GM18867 (cell line): ENCODE measurements around the gene RNASE2.
"Not testable (repeated sequence)": the region's sequence is repeated elsewhere in the genome, so short reads cannot be mapped to it uniquely, and the experiment has no call there.

ENCODE experiments used
- ATAC-seq: cut with Tn5 transposase; IDR thresholded peaks from one replicate; pipeline ENCODE4 v1.9.1; 2021; ENCODE audit warnings: mild to moderate bottlenecking, moderate library complexity; ENCODE audit not compliant: unreplicated experiment

RNASE2 gene

DNA sequence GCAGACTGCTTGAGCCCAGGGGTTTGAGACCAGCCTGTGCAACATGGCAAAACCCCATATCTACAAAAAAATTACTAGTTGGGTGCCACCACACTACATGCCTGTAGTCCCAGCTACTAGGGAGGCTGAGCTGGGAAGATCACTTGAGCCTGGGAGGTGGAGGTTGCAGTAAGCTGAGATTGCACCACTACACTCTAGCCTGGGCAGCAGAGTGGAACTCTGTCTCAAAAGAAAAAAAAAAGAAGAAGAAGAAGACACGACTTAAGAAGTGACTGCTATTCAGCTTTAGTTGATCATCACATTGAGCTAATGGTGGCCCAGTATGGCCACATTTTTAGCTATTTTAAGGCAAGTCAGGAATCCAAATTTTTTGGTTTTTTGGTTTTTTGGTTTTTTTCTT lies 25.6 kb downstream of the RNASE2 start:
- ATAC-seq = no peak

DNA sequence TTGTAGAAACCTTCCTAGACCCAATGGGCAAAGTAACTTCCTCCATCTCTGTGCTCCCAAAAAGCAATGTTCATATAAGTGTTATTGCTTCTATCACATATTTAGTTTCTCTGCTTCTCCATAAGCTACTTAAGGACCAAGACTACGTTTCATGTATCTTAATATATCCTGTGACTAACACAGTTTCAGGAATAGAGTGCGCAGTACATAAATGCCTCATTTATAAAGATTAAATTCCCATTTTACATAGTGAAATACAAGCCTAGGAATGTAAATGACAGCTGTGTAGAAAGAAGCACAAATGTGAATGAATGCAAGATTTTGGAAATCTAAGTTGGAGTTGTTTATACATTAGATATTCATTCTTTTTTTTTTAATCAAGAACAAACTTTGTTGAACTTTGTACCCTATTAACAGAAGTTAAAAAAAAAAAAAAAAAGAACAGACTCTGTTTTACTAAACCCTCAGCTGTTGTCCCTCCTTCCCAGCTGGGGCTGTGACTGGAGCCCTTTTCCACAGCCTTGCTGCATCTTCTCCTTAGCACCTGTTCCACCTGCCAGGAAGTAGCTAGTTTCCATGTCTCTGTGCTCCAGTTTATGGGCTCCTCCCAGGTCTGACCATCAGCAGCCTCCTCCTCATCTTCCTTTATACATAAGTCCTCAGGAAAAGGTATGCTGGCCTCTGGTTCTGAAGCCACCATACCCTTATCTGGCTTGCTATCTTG lies 27.5 kb downstream of the RNASE2 start:
- ATAC-seq = no peak

DNA sequence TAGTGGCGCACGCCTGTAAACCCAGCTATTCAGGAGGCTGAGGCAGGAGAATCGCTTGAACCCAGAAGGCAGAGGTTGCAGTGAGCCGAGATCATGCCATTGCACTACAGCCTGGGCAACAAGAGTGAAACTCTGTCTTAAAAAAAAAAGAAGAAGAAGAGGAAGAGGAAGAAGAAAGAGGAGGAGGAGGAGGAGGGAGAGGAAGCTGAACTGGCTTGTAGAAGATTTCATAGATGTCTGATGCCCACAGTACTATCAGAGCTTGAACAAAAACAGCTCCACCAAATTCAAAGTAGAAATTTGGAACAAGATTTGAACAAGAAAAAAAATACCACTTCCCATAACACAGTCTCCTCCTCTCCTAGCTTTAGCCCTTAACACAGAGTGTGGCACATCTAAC lies 30.4 kb downstream of the RNASE2 start:
- not testable (repeated sequence) for ATAC-seq

DNA sequence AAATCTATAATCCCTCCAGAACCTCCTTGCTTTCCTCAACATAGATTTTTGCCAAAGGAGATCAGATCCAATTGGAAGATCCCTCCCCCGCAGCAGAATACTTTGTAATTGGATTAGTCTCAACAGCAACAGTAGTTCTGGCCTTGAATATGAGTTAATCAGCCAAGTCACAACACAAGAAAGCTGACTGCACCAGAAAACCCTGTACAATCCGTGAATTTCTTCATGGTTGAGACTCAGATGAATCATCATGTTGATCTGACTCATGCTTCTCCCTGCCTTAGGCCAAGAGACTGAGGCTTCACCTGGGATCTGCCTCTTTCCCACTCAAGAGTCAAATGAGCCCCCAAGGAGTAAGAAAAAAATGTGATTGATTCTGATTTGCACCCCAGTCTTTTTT lies 31.5 kb downstream of the RNASE2 start:
- no peak for ATAC-seq

DNA sequence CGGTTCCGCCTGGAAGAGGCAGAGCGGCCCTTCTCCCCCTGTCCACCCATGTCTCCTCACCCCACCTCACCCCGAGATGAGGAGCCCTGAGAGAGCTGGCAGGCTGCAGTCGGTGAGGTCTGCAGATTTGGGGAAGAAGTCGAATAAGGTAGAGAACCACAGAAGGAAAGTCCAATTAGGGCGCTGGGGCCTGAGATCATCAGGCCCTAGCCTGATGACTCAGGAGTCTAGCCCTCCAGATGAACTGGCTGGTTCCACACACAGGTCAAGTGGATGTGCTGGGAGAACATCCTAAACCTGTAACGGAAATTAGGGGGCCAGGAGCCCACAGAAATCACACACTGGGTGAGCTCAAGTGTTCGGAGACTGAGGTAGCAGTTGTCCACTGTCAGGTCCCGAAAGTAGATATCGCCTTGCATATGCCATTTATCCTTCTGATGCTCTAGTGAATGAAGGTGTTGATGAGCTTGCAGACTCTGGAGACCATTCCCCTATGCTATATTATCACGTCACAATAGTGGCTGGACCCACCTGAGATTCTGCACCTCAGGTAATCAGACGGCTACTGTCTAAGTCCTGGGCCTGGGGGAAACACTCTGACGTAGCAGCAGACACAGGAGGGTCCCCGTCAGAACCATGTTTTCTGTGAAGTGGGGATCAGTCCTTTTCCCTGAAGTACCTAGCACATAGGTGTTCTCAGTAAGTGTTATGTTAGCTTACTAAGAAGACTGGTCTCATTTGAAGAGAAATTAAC lies 33.6 kb downstream of the RNASE2 start:
- no peak for ATAC-seq

DNA sequence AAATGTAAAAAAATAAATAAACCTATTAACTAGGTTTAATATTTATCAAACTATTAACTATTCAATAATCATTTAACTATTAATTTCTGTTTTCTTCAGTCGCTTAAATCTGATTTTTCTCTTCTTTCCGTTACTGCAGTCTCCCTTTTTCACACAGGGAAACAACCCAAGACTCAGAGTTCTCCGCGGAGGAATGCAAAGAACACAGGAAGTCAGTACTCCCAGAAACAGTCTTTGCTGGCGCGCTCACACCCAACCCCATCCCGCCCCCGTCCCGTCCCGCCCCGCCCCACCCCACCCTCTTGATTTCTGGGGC lies 34.1 kb downstream of the RNASE2 start:
- ATAC-seq = no peak

DNA sequence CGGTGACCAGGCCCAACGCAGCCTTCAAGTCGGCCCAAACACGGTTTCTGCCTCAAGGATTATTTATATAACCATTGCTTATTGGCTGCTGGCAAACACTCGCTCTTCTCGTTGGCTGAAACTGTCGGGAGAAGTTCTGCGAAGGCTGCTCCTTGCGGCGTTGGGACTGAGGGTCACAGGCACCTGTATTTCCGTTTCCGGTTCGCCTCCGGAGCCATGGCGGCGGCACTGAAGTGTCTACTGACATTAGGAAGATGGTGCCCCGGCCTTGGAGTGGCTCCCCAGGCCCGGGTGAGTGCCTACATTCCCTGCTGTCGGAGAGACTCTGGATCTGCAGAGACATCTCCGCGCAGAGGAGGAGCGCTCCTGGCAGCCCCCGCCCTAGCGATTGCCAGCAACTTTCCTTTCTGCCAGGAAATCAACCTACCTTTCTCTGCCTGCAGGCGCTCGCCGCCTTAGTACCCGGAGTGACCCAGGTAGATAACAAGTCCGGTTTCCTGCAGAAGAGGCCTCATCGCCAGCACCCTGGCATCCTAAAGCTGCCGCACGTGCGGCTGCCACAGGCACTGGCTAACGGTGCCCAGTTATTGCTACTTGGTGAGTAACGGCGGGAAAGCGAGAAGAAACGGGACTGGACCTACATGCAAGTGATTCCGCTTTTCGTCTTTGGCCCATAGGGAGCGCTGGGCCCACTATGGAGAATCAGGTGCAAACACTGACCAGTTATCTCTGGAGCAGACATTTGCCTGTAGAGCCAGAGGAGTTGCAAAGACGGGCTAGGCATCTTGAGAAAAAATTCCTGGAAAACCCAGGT lies 34.7 kb downstream of the RNASE2 start, which contains the start of gene METTL17:
Gene METTL17, plus strand, starts transcription at position 194 of the 814 bp plus-strand sequence. Its CDS starts 23 bp downstream, at position 217.
- peak; percentile 94 for ATAC-seq

DNA sequence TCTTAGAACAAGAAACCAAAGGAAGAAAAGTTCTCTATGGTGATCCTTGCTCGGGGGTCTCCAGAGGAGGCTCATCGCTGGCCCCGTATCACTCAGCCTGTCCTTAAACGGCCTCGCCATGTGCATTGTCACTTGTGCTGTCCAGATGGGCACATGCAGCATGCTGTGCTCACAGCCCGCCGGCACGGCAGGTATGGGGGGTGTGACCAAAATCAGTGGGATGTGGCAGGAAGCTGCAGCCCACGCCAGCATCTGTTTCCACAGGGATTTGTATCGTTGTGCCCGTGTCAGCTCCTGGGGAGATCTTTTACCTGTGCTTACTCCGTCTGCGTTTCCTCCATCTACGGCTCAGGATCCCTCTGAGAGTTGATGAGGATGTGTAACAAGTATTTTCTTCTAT lies 41.2 kb downstream of the RNASE2 start:
- ATAC-seq = no peak

DNA sequence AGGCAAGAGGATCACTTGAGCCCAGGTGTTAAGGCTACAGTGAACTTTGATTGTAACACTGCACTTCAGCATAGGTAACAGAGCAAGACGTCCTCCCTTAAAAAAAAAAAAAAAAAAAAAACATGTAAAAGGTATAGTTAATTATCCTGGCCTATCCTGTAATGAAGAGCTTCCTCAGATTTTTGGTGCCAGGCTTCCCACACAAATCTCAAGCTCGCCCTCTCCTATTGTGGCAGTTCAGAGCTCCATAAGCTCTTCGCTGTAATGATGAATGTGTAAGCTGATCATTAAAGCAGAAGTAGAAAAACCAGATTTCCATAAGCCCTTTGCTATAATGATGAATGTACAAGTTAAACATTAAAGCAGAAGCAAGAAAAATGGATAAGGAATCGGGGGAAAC lies 41.8 kb downstream of the RNASE2 start:
- no peak for ATAC-seq

DNA sequence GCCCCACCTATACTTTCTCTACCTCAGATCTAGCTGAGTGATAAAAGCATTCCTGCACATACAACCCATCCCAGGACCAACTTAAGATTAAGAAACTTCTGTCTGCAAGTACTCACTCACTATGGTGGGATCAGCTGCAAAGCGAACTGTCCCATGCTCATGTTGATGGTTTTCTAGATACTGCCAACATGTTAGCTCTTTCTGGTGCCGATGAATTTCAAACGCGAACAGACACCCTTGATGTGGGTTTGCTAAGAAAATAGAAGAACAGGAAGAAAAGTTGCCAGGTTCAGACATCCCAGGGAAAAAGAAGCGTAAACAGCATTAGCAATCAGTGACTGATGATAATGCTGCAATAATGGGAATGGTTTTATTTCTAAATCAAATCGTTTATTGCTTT lies 42.3 kb downstream of the RNASE2 start:
- no peak for ATAC-seq

DNA sequence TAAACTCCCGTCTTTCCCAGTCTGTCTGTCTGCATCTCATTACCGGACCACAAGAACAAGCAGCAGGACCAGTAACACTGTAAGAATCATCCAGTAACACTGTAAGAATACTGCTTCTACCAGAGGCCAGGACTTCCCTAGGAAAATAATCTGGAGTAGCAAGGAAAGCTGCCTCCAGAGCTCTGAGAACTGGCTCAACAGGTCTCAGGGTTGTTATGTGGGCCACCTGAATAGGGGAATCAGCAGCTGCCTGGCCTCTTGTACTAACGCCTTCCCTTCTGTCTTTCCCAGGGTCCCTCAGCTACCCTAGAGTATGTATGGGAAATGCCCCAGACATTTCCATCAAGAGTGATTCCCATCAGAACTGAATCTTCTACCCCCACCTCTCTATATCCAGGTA lies 42.9 kb downstream of the RNASE2 start:
- no peak for ATAC-seq

DNA sequence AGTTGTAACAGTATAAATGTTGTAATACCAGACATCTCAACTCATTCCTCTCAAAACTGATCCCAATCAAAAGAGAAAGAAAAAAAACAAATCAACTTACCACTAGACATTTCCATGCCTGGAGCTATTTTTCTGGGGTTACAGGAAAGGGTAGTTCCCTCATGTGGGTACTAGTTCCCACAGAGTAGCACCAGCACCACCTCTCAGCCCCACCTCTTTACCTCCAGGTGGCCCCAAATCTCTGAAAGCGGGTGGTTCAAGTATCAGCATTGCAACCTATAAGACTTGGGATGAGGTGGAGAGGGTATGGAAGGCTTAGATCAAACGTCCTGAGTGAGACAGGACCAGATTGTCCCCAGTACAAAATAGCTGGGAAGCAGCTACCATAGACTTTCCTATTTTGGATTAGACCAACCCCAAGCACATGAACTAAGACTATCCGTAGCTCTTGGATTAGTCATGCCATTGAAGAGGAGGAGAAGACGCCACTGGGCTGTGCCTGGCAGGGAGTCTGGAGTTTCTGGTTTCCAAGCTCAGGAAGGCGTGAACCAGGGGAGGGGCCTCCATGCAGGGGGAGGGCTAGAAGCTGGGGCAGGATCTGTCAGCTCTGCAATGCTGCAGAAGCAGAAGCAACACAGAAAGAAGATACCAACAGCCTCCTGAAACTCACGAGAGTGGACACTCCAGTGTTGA lies 43.5 kb downstream of the RNASE2 start, which contains the start of gene SLC39A2:
Gene SLC39A2, plus strand, starts transcription at position 620 of the 693 bp plus-strand sequence. CDS start 154 bp downstream, outside the sequence.
- ATAC-seq = no peak

DNA sequence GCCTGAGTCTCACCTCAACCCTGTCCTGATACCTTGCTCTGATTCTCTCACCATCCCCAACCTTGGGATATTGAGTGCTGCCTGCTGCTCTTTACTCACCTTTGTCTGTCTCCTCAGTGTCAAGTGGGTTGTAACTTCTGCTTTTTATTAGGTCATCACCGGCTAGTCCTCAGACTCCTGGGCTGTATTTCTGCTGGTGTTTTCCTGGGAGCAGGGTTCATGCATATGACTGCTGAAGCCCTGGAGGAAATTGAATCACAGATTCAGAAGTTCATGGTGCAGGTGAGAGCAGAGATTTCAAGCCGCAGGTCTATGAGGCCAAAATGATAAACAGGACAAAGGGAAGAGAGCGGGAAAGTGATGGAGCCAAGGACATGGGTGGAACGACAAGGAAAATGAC lies 44.3 kb downstream of the RNASE2 start:
- no peak for ATAC-seq

DNA sequence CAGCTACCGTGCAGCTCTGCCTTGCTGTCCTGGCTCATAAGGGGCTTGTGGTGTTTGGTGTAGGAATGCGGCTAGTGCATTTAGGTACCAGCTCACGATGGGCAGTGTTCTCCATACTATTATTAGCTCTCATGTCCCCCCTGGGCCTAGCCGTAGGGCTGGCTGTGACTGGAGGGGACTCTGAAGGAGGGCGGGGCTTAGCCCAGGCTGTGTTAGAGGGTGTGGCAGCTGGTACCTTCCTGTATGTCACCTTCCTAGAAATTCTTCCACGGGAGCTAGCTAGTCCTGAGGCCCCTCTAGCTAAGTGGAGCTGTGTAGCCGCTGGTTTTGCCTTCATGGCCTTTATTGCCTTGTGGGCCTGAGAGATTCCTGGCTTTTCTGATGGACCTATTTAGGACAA lies 45.9 kb downstream of the RNASE2 start:
- no peak for ATAC-seq

DNA sequence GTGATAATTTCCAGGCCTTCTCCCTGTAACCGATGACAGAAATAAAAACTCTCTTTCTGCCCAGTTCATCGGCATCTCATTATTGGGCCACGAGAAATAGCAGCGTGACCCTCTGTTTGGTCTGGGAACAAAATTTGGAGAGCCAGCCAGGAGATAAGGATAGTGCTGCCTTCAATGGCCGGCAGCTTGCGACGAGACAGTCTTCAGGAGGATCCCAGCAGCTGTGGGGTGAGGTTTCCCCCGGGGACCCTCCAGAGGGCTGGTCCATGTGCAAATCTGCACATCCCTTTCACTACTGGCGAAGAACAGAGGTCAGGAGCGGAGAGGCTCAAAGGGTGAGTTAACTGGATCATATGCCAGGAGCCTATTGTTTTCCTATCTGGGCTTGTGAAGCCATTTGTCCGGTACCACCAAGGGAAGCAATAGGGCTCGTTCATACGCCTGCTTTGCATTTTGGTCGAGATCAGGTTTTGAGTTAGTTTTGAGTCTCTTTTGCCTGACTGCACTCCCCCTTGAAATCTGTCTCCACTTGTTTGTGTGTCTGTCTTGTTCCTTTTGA lies 48.6 kb downstream of the RNASE2 start:
- ATAC-seq = no peak
